GM23338 (cell line): ENCODE data around the gene KCNS3. TPM values are rescaled to one million over a fixed set of nuclear protein-coding genes. Genes with fewer than 3 reads are reported as not detected.

Source experiments
- ATAC-seq: fragments of 200-7000 bp; cut with Tn5 transposase; 3 replicates; pipeline ENCODE4 v1.9.1; 2020
- DNase-seq: peaks from one replicate; pipeline ENCODE4 v3.0.0-alpha.2; 2015; ENCODE audit warnings: low spot score
- H2AFZ ChIP-seq: fragments of 200-600 bp; sonication (generic); 2 replicates; pipeline ENCODE4 v1.8.0; 2016; ENCODE audit warnings: antibody characterized with exemption, mild to moderate bottlenecking, moderate library complexity
- H3F3A ChIP-seq: fragments of 200-600 bp; sonication (generic); replicated peaks from 2 replicates; pipeline ENCODE4 v1.8.0; 2017; ENCODE audit warnings: antibody characterized with exemption, mixed run types, low read depth
- H3K27ac ChIP-seq: fragments of 200-600 bp; sonication (generic); 2 replicates; pipeline ENCODE4 v1.6.1; 2016; ENCODE audit warnings: low read depth
- H3K27me3 ChIP-seq: fragments of 200-600 bp; sonication (generic); 2 replicates; pipeline ENCODE4 v1.8.0; 2016; ENCODE audit warnings: mild to moderate bottlenecking, mixed run types, moderate library complexity; ENCODE audit not compliant: insufficient read depth
- H3K36me3 ChIP-seq: fragments of 200-600 bp; sonication (generic); 2 replicates; pipeline ENCODE4 v1.8.0; 2016; ENCODE audit warnings: mild to moderate bottlenecking; ENCODE audit not compliant: insufficient read depth
- H3K4me1 ChIP-seq: fragments of 200-600 bp; sonication (generic); 2 replicates; pipeline ENCODE4 v1.8.0; 2016; ENCODE audit warnings: mild to moderate bottlenecking, moderate library complexity; ENCODE audit not compliant: insufficient read depth
- H3K4me2 ChIP-seq: fragments of 200-600 bp; sonication (generic); 2 replicates; pipeline ENCODE4 v1.7.1; 2017; ENCODE audit warnings: mixed run types
- H3K4me3 ChIP-seq: fragments of 200-600 bp; sonication (generic); 2 replicates; pipeline ENCODE4 v1.6.1; 2016; ENCODE audit warnings: mixed run types
- H3K79me2 ChIP-seq: fragments of 200-600 bp; sonication (generic); replicated peaks from 2 replicates; pipeline ENCODE4 v1.8.0; 2017; ENCODE audit warnings: mild to moderate bottlenecking; ENCODE audit not compliant: insufficient read depth
- H3K9me2 ChIP-seq: fragments of 200-600 bp; sonication (generic); 2 replicates; pipeline ENCODE4 v1.8.0; 2017; ENCODE audit not compliant: insufficient read depth
- H4K20me1 ChIP-seq: fragments of 200-600 bp; sonication (generic); replicated peaks from 2 replicates; pipeline ENCODE4 v1.8.0; 2017; ENCODE audit warnings: mild to moderate bottlenecking; ENCODE audit not compliant: insufficient read depth
- H3K27ac Mint-ChIP-seq: 2 replicates; pipeline ENCODE4 v1.8.0; 2020; ENCODE audit warnings: inconsistent platforms, mild to moderate bottlenecking, moderate library complexity, mixed read lengths
- H3K27me3 Mint-ChIP-seq: 3 replicates; pipeline ENCODE4 v1.8.0; 2022; ENCODE audit warnings: low read depth, mild to moderate bottlenecking, moderate library complexity, mixed read lengths, inconsistent platforms; ENCODE audit not compliant: insufficient read depth, poor library complexity
- H3K36me3 Mint-ChIP-seq: 3 replicates; pipeline ENCODE4 v1.8.0; 2021; ENCODE audit warnings: low read depth, mild to moderate bottlenecking, inconsistent platforms, moderate library complexity, mixed read lengths
- H3K4me1 Mint-ChIP-seq: 3 replicates; pipeline ENCODE4 v1.8.0; 2020; ENCODE audit warnings: mild to moderate bottlenecking, inconsistent platforms, mixed read lengths
- H3K4me3 Mint-ChIP-seq: 3 replicates; pipeline ENCODE4 v1.8.0; 2021; ENCODE audit warnings: moderate library complexity, mild to moderate bottlenecking, inconsistent platforms, mixed read lengths
- H3K9me3 Mint-ChIP-seq: 3 replicates; pipeline ENCODE4 v1.8.0; 2020; ENCODE audit warnings: moderate library complexity, mild to moderate bottlenecking, inconsistent platforms, mixed read lengths
- CREB1 ChIP-seq: fragments of 250-450 bp; sonication (Bioruptor Pico); IDR thresholded peaks from 2 replicates; pipeline ENCODE4 v1.5.0; 2020; ENCODE audit warnings: low read depth, mild to moderate bottlenecking, moderate library complexity
- CTCF ChIP-seq, 2 experiments: fragments of 200-600 bp in 1 of 2; sonication (generic) in 1 of 2; conservative IDR thresholded peaks; 2 replicates each; pipeline versions ENCODE4 v1.5.1 to v1.6.1; 2016 to 2017; ENCODE audit warnings: antibody characterized with exemption in 2 of 2, low read depth in 2 of 2, mild to moderate bottlenecking in 2 of 2, moderate library complexity in 1 of 2
- ETS1 ChIP-seq: IDR thresholded peaks from 2 replicates; pipeline ENCODE4 v1.6.1; 2016; ENCODE audit warnings: antibody characterized with exemption
- EZH2 ChIP-seq: fragments of 200-600 bp; sonication (generic); IDR thresholded peaks from one replicate; pipeline ENCODE4 v1.8.0; 2017; ENCODE audit warnings: antibody characterized with exemption, mild to moderate bottlenecking, low read depth; ENCODE audit not compliant: unreplicated experiment
- EZH2phosphoT487 ChIP-seq: fragments of 200-600 bp; sonication (generic); IDR thresholded peaks from one replicate; pipeline ENCODE4 v1.8.1; 2018; ENCODE audit warnings: antibody characterized with exemption; ENCODE audit not compliant: unreplicated experiment
- JUNB ChIP-seq: IDR thresholded peaks from one replicate; pipeline ENCODE4 v1.6.1; 2016; ENCODE audit warnings: antibody characterized with exemption; ENCODE audit not compliant: unreplicated experiment
- NANOG ChIP-seq: IDR thresholded peaks from 2 replicates; pipeline ENCODE4 v1.6.1; 2016; ENCODE audit warnings: antibody characterized with exemption, borderline replicate concordance
- POLR2AphosphoS5 ChIP-seq: IDR thresholded peaks from 2 replicates; pipeline ENCODE4 v1.6.1; 2016; ENCODE audit warnings: antibody characterized with exemption, low read depth
- STAT1 ChIP-seq: IDR thresholded peaks from one replicate; pipeline ENCODE4 v1.6.1; 2016; ENCODE audit warnings: antibody characterized with exemption; ENCODE audit not compliant: unreplicated experiment
- ZNF114 ChIP-seq: fragments of 250-450 bp; sonication (Bioruptor Pico); IDR thresholded peaks from 2 replicates; pipeline ENCODE4 v1.5.0; 2020; ENCODE audit warnings: mild to moderate bottlenecking, moderate library complexity
- ZNF331 ChIP-seq: fragments of 250-450 bp; sonication (Bioruptor Pico); IDR thresholded peaks from 2 replicates; pipeline ENCODE4 v1.5.0; 2020; ENCODE audit warnings: low read depth, mild to moderate bottlenecking, moderate library complexity
- ZNF462 ChIP-seq: fragments of 250-450 bp; sonication (Bioruptor Pico); IDR thresholded peaks from 2 replicates; pipeline ENCODE4 v1.5.0; 2020; ENCODE audit warnings: mild to moderate bottlenecking, moderate library complexity
- polyA plus RNA-seq: library from polyadenylated mRNA; unstranded; fragments of >200 nt; fragmentation: Nextera tagmentation; extraction: Ambion mirVana; gene quantifications from 2 replicates; pipeline ENCODE4 v1.2.1, GENCODE V29; 2016
- total RNA-seq: library from RNA; depleted of rRNA; stranded (reverse); fragments of >200 nt; shearing (Covaris generic); gene quantifications from 2 replicates; pipeline ENCODE4 v1.2.3, GENCODE V29; 2014
- TF ChIP-seq, protein P1 (sequence below): IDR thresholded peaks from one replicate; pipeline ENCODE4 v1.6.1; 2018; ENCODE audit warnings: antibody characterized with exemption; ENCODE audit not compliant: unreplicated experiment

The KCNS3 gene
- total and polyA plus RNA-seq, 2 experiments from 2014 or later: 23.2 to 80.0 TPM

DNA sequence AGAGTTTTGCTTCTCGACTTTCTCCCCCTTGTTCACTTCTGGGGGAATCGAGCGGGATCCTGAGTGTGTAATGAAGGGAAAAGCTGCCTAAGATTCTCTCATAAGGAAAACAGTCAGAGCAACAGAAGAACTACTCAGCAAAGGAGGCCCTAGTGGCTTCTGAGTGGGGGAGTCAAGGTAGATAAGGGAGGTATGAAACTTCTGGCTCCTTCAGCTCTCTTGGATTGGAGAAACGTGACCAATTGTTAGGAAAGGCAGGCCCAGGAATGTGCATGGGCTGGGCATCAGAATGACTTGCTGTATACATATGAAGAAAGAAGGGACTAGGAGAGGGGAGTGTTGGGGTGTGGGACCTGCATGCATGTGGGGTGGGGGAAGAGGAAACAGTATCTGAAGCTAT, 73.1 kb downstream of the KCNS3 start:
- no peak overlapping the region for H3K4me3 Mint-ChIP-seq

More for the DNA sequence above, 73.1 kb downstream of the KCNS3 start:
- ATAC-seq (no peak), DNase-seq (no peak)
- H3K27ac ChIP-seq: no peak overlapping the region
- Mint-ChIP-seq H3K4me1 (no peaks in the 10 kb centered on the region), H3K27ac (no peak overlapping the region; the same call in 1 of the 2 replicates), H3K9me3 (no peaks in the 10 kb centered on the region), H3K36me3 (no peaks in the 10 kb centered on the region), H3K27me3 (no peaks in the 10 kb centered on the region)
- H3K27me3 ChIP-seq: no peaks in the 10 kb centered on the region
- no peak overlapping the region; the same call in 1 of the 2 replicates for H2AFZ ChIP-seq
- H3K4me1 ChIP-seq: no peaks in the 10 kb centered on the region
- H3K4me3 ChIP-seq: no peak overlapping the region
- TF ChIP-seq STAT1 (no peak), CTCF (conservative IDR thresholded peaks at IDR 0.05; ENCODE audit: low read depth in 2 of 2) (no peak), ETS1 (no peak), ZNF331 (no peak), ZNF114 (no peak), CREB1 (no peak), POLR2AphosphoS5 (no peak), JUNB (no peak), ZNF462 (CRISPR knock-in tag) (no peak), EZH2 (no peak), NANOG (no peak), EZH2phosphoT487 (no peak)
- TF ChIP-seq, protein P1, sequence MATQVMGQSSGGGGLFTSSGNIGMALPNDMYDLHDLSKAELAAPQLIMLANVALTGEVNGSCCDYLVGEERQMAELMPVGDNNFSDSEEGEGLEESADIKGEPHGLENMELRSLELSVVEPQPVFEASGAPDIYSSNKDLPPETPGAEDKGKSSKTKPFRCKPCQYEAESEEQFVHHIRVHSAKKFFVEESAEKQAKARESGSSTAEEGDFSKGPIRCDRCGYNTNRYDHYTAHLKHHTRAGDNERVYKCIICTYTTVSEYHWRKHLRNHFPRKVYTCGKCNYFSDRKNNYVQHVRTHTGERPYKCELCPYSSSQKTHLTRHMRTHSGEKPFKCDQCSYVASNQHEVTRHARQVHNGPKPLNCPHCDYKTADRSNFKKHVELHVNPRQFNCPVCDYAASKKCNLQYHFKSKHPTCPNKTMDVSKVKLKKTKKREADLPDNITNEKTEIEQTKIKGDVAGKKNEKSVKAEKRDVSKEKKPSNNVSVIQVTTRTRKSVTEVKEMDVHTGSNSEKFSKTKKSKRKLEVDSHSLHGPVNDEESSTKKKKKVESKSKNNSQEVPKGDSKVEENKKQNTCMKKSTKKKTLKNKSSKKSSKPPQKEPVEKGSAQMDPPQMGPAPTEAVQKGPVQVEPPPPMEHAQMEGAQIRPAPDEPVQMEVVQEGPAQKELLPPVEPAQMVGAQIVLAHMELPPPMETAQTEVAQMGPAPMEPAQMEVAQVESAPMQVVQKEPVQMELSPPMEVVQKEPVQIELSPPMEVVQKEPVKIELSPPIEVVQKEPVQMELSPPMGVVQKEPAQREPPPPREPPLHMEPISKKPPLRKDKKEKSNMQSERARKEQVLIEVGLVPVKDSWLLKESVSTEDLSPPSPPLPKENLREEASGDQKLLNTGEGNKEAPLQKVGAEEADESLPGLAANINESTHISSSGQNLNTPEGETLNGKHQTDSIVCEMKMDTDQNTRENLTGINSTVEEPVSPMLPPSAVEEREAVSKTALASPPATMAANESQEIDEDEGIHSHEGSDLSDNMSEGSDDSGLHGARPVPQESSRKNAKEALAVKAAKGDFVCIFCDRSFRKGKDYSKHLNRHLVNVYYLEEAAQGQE: no peak
- H4K20me1 ChIP-seq: no peaks in the 10 kb centered on the region
- no peaks in the 10 kb centered on the region for H3F3A ChIP-seq
- no peaks in the 10 kb centered on the region for H3K36me3 ChIP-seq
- no peaks in the 10 kb centered on the region for H3K79me2 ChIP-seq
- H3K4me2 ChIP-seq: no peak overlapping the region
- H3K9me2 ChIP-seq: 0 out of 2 replicates have a peak, but pooled peaks cover 7% of the 10 kb centered on the region
